HL-60/S4 treated with retinoic acid at 250 ng/mL for 4 days and 3 days (cell line): ENCODE measurements around the gene VIL1.

Experiments used
- in situ Hi-C: fragments of 300-500 bp; cut with MboI; formaldehyde crosslinking; loops from 2 replicates; pipeline ENCODE4 v1.7.0; 2022; ENCODE audit warnings: low sequenced_read_pairs

VIL1 gene

DNA sequence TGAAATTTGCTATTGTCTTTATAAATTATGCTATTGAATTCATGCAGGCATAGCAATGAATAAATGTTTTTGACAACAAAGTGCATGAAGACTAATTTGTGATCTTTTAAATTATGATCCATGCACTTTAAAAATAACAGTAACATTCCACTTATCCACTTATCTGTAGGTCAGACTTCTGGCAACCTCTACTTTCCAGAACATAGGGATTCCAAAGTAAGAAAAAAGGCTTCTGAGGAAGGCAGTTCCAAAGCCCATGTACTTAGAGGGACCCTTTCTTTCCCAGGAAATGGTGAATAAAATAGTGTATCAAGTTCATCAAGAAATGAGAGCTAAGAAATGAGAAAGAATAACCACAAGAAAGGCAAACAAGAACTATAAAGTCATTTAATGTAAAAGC lies 58.3 kb downstream of the VIL1 start:
- in situ Hi-C loops, result no loop called here

- in situ Hi-C loops, result no loop called here
Observed at GRCh38 chr2:218478544-218478943, 59.6 kb downstream of the VIL1 start.

DNA sequence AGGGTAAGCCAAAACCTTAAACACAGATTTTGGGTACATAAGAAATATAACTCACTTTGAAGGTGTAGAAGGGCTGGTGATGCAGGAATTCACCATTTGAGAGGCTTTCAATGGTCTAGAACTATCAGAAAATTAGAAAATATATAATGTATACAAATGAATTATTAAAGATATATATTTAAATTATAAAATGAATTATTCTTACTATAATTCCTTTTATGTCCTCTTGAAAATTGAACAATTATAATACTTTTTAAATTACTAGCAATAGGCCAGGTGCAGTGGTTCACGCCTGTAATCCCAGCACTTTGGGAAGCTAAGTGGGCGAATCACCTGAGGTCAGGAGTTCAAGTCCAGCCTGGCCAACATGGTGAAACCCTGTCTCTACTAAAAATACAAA lies 60.7 kb downstream of the VIL1 start:
- in situ Hi-C loops, result no loop called here

GRCh38 chr2:218482651-218483050 lies 63.7 kb downstream of the VIL1 start:
- in situ Hi-C loops, result no loop called here

DNA sequence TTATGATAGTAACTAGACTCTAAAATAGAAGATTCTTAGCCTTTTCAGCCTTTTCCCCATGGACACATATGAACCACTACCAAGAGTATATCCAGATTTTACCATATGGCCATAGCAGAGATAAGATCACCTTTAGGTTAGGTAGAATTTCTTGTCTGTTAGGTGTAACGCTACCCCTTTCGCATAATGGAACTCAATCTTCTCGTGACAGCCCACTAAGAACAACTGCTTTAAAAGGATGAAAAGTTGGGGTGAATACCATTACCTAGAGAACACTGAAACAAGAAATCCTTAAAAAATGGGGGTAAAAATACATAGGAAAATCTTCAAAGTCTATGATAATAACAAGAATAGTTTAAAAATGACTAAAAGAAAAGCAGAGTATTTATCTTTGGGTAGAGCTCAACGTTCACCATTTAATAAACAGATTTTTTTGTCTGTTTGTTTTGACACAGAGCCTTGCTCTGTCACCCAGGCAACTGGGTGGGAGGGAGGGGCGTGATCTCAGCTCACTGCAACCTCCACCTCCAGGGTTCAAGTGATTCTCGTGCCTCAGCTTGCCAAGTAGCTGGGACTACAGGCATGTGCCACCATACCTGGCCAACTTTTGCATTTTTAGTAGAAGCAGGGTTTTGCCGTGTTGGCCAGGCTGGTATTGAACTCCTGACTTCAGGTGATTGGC lies 67.2 kb downstream of the VIL1 start:
- in situ Hi-C loops, result no loop called here

GRCh38 chr2:218500501-218501060 lies 81.7 kb downstream of the VIL1 start:
- in situ Hi-C loops, result no loop called here

DNA sequence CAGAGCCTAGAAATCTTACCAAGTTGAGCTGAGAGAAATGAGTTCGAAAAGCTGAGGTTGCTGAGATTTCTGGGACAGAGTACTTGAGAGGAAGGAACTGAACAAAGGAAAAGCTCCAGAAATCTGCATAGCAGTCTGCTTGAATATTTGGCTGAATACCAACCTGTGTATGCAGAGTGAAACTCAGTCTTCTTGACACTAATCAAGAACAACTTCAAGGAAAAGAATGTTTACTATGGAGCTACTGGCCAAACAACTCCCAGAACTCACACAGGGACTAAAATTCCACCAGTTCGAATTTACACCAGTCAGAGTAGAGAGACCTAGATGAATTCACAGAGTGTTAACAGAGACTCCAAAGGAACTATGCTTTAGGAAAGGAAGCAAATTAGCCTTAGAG lies 82.7 kb downstream of the VIL1 start:
- in situ Hi-C loops, result no loop called here
